Middle frontal gyrus (tissue), 1 donor: Measurements from ENCODE around the gene GET4.
"Not testable (repeated sequence)": the region's sequence is repeated elsewhere in the genome, so short reads cannot be mapped to it uniquely, and the experiment has no call there.

Experiments
- DNase-seq: peaks from one replicate; pipeline ENCODE4 v3.0.0-alpha.2; 2015; ENCODE audit warnings: low spot score; ENCODE audit errors: extremely low spot score

The GET4 gene

GRCh38 chr7:926061-927030 is 50.0 kb downstream of the GET4 start:
- DNase-seq: no peak

GRCh38 chr7:927031-927671 is 50.8 kb downstream of the GET4 start:
- DNase-seq: no peak

GRCh38 chr7:929311-929711 is 53.0 kb downstream of the GET4 start:
- DNase-seq: no peak

GRCh38 chr7:930975-931758 is 54.8 kb downstream of the GET4 start:
- no peak for DNase-seq

- DNase-seq: no peak
Measured at GRCh38 chr7:931871-932650, 55.7 kb downstream of the GET4 start.

- DNase-seq: no peak
Measured at GRCh38 chr7:932651-932975, 56.3 kb downstream of the GET4 start.

GRCh38 chr7:934469-935163 is 58.3 kb downstream of the GET4 start:
- no peak for DNase-seq

- DNase-seq: no peak
Measured at GRCh38 chr7:935164-935873, 59.0 kb downstream of the GET4 start.

GRCh38 chr7:935874-936385 is 59.6 kb downstream of the GET4 start:
- DNase-seq: no peak

- DNase-seq: no peak
Measured at GRCh38 chr7:936386-937054, 60.2 kb downstream of the GET4 start.

- no peak for DNase-seq
Measured at GRCh38 chr7:937856-938484, 61.6 kb downstream of the GET4 start.

GRCh38 chr7:938546-939185 is 62.3 kb downstream of the GET4 start:
- no peak for DNase-seq

GRCh38 chr7:939843-940242 is 63.5 kb downstream of the GET4 start:
- no peak for DNase-seq

GRCh38 chr7:940599-941408 is 64.5 kb downstream of the GET4 start:
- no peak for DNase-seq

- not testable (repeated sequence) for DNase-seq
Measured at GRCh38 chr7:943793-944192, 67.4 kb downstream of the GET4 start.

- DNase-seq: no peak
Measured at GRCh38 chr7:944744-945143, 68.4 kb downstream of the GET4 start.

GRCh38 chr7:945147-945555 is 68.8 kb downstream of the GET4 start:
- no peak for DNase-seq
